ENCODE data around the gene RD3L. TPM values are rescaled to one million over a fixed set of nuclear protein-coding genes. Genes with fewer than 3 reads are reported as not detected.

RD3L gene
- total and polyA plus RNA-seq, 2 of the 4 experiments (the other 2 are of a cell fraction) = not detected

DNA sequence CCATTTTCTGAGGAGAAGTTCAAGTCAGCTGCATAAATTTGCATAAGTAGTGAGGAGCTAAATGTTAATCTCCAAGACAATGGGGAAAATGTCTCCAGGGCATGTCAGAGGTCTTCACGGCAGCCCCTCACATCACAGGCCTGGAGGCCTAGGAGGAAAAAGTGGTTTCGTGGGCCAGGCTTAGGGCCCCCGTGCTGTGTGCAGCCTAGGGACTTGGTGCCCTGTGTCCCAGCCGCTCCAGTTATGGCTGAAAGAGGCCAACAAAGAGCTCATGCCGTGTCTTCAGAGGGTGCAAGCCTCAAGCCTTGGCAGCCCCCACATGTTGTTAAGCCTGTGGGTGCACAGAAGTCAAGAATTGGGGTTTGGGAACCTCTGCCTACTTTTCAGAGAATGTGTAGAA lies 41.9 kb upstream of the RD3L start:
- TF ChIP-seq RAD21 (IDR thresholded peaks at IDR 0.05; ENCODE audit: low read length) (no peak), MXI1 (IDR thresholded peaks at IDR 0.05; ENCODE audit: borderline replicate concordance, low read depth, low read length) (no peak), CTCF (conservative IDR thresholded peaks at IDR 0.05; ENCODE audit: low read depth, low read length) (no peak), USF2 (IDR thresholded peaks at IDR 0.05; ENCODE audit: low read depth, low read length) (no peak), BHLHE40 (IDR thresholded peaks at IDR 0.05; ENCODE audit: low read depth, low read length) (no peak), RFX5 (IDR thresholded peaks at IDR 0.05; ENCODE audit: low read depth, low read length) (no peak), CHD1 (IDR thresholded peaks at IDR 0.05; ENCODE audit: low read depth, low read length) (no peak), POLR2A (IDR thresholded peaks at IDR 0.05; ENCODE audit: low read depth, low read length) (no peak), CEBPB (IDR thresholded peaks at IDR 0.05; ENCODE audit: low read depth, low read length) (no peak), NFE2L2 (IDR thresholded peaks at IDR 0.05; ENCODE audit: low read depth, low read length) (no peak), RCOR1 (IDR thresholded peaks at IDR 0.05; ENCODE audit: insufficient replicate concordance, low read length) (no peak), MAFK (IDR thresholded peaks at IDR 0.05; ENCODE audit: low read depth, low read length) (no peak)
- TF ChIP-seq, protein P1, sequence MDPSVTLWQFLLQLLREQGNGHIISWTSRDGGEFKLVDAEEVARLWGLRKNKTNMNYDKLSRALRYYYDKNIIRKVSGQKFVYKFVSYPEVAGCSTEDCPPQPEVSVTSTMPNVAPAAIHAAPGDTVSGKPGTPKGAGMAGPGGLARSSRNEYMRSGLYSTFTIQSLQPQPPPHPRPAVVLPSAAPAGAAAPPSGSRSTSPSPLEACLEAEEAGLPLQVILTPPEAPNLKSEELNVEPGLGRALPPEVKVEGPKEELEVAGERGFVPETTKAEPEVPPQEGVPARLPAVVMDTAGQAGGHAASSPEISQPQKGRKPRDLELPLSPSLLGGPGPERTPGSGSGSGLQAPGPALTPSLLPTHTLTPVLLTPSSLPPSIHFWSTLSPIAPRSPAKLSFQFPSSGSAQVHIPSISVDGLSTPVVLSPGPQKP (IDR thresholded peaks at IDR 0.05; ENCODE audit: borderline replicate concordance, low read depth, low read length) = no peak
- BruUV-seq (replicated peaks) = no TSS peak
- no peak overlapping the region for H3K23ac ChIP-seq (ENCODE audit: low read depth, low read length)
- H3K36me3 ChIP-seq (ENCODE audit: control insufficient read depth, insufficient read depth, low read length) = no peaks in the 10 kb centered on the region
- WGBS, 2 experiments (ENCODE audit: extremely low coverage in 2 of 2, insufficient read length in 1 of 2) = 27% methylated on average over 2 of the region's 5 CpGs; no CpG with 5 or more reads in 1 of the 2 experiments
- no peak overlapping the region for H2AK9ac ChIP-seq (replicated peaks; ENCODE audit: low read depth, low read length, poor library complexity)
- CTCF ChIA-PET = no interaction called here
- intact Hi-C loops (cut with micrococcal nuclease) = loop anchor here (5.0 to 10.0 kb wide), 2 partner anchors 267 to 409 kb away; partner anchors contain the start of genes XRCC3 and ZFYVE21
- no peaks in the 10 kb centered on the region for H4K20me1 ChIP-seq (ENCODE audit: insufficient read depth, low read length)
- no peak overlapping the region for H2BK5ac ChIP-seq (ENCODE audit: low read depth, low read length, poor library complexity, severe bottlenecking)
- H3K18ac ChIP-seq (ENCODE audit: low read depth, low read length) = no peak overlapping the region
- ATAC-seq (ENCODE audit: low read depth) = no peak
- H3K79me1 ChIP-seq (ENCODE audit: low read depth in 1 of 2, low read length in 2 of 2) = no peaks in the 10 kb centered on the region
- no peak overlapping the region for H3K14ac ChIP-seq (replicated peaks; ENCODE audit: low read depth, low read length)
- H4K5ac ChIP-seq (ENCODE audit: low read depth, low read length) = no peak overlapping the region
- no peak for DNase-seq
- H4K8ac ChIP-seq (ENCODE audit: low read depth in 2 of 2, low read length in 2 of 2) = no peak overlapping the region
- no peaks in the 10 kb centered on the region for H3K9me3 ChIP-seq (ENCODE audit: control insufficient read depth, insufficient read depth, low read length)
- no peak overlapping the region for H2BK20ac ChIP-seq (ENCODE audit: low read depth, low read length)
- no peak overlapping the region for H4K91ac ChIP-seq (ENCODE audit: insufficient read depth, low read depth, low read length)
- no peak overlapping the region for H2BK15ac ChIP-seq (ENCODE audit: low read depth, low read length)
- no peak overlapping the region for H3K4ac ChIP-seq (ENCODE audit: low read depth, low read length)
- dilution Hi-C loops (cut with HindIII; ENCODE audit: low sequenced_read_pairs, unreplicated experiment) = no loop called here
- H3K4me1 ChIP-seq (ENCODE audit: control insufficient read depth, insufficient read depth, low read length) = no peaks in the 10 kb centered on the region
- no peak overlapping the region for H3K4me2 ChIP-seq (ENCODE audit: low read depth, low read length)
- POLR2A ChIA-PET (ENCODE audit: unreplicated experiment) = no interaction called here
- no peak overlapping the region for H2BK120ac ChIP-seq (ENCODE audit: low read depth, low read length)
- no peak overlapping the region for H3K56ac ChIP-seq (ENCODE audit: extremely low read depth, insufficient read depth, low read length)
- H3K4me3 ChIP-seq (ENCODE audit: insufficient read depth, low read depth, low read length) = no peak overlapping the region
- no peaks in the 10 kb centered on the region for H3K9me1 ChIP-seq (ENCODE audit: insufficient read depth, low read length)
- no peak overlapping the region for H2AFZ ChIP-seq (replicated peaks; ENCODE audit: low read length, poor library complexity)
- in situ Hi-C loops (cut with MboI; ENCODE audit: low sequenced_read_pairs) = loop anchor here (5.0 kb wide), 1 partner anchor 177 kb away; no protein-coding TSS in a partner anchor
- H3K27me3 ChIP-seq (ENCODE audit: control insufficient read depth, insufficient read depth, low read length) = no peaks in the 10 kb centered on the region; the same call in none of the 2 replicates
- H3K9ac ChIP-seq (ENCODE audit: low read depth, low read length) = no peak overlapping the region
- no peak overlapping the region for H2AK5ac ChIP-seq (ENCODE audit: low read depth, low read length)
- H3K27ac ChIP-seq (ENCODE audit: insufficient read depth, low read length) = no peak overlapping the region
